AG08396 (cell line): ENCODE results near the gene LEMD3.

Source experiments
- DNase-seq: peaks from one replicate; pipeline ENCODE4 v3.0.0; 2012; ENCODE audit warnings: low spot score, mixed read lengths

Gene LEMD3

DNA sequence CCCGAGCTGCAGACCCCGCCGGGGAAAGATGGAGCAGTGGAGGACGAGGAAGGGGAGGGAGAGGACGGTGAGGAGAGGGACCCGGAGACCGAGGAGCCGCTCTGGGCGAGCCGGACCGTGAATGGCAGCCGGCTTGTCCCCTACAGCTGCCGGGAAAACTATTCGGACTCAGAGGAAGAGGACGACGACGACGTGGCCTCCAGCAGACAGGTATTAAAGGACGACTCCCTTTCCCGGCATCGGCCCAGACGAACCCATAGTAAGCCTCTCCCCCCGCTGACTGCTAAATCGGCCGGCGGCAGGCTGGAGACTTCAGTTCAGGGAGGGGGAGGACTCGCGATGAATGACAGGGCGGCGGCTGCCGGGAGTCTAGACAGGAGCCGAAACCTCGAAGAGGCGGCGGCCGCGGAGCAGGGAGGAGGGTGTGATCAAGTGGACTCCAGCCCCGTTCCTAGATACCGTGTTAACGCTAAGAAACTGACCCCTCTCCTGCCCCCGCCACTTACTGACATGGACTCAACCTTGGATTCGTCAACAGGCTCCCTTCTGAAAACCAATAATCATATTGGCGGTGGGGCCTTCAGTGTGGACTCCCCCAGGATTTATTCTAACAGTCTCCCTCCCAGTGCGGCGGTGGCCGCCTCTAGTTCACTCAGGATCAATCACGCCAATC lies 962 bp downstream of the LEMD3 start:
- DNase-seq = peak; percentile 77

DNA sequence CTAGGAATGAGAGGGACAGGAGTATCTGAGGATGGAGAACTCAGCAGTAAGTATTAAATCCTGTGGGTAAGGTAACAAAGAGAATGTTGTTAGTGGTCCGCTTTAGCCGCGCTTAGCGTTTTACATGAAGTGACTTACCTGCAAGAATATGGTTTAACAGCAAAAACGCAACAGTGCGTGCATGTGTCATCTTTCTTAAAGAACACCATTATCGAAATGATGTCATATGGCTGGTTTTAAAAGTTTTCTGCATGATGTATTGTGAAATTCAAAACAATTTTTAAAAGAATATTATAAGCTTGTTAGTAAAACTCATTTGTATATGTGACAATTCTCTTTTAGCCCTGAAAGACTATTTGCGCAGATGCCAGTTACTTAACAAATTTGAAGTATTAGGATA lies 1.7 kb downstream of the LEMD3 start:
- no peak for DNase-seq

DNA sequence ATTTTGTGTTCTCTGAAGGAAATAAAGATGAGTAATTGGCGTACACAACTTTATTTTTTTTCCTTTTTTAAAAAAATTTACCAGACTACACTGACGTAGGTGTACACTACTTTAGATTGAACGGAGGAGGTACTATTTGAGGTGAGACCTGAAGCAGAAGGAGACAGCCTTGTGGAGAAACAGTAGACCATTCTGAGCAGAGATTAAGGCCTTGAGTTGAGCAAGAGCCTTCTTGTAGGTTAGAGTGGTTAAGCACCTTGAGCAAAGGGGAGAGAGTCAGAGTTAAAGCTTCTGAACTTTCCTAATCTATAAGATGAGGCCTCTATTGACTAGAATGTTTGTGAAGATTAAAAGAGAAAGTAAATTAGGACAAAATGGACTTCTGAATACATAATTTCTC lies 2.5 kb downstream of the LEMD3 start:
- DNase-seq = no peak

GRCh38 chr12:65175385-65175784 lies 6.0 kb downstream of the LEMD3 start:
- no peak for DNase-seq

GRCh38 chr12:65182012-65182739 lies 12.8 kb downstream of the LEMD3 start:
- no peak for DNase-seq

GRCh38 chr12:65184176-65184857 lies 14.9 kb downstream of the LEMD3 start:
- no peak for DNase-seq

DNA sequence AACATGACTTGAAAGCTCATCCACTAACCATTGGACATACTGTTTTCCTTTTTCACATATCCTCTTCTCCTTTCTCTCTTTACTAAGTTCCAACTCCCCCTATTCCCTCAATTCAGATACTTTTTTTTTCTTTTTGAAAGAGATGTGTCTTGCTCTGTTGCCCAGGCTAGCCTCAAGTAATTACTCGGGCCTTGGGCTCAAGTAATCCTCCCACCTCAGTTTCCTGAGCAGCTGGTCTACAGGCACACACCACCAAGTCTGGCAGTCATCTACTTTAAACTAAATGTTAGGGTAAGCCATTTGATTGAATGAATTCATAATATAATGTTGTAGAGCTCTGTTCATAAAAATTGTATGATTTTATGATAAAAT lies 15.5 kb downstream of the LEMD3 start:
- DNase-seq = no peak

- no peak for DNase-seq
Measured at GRCh38 chr12:65187665-65188064, 18.3 kb downstream of the LEMD3 start.

GRCh38 chr12:65188179-65188701 lies 18.9 kb downstream of the LEMD3 start:
- DNase-seq = no peak

GRCh38 chr12:65189028-65189718 lies 19.8 kb downstream of the LEMD3 start:
- DNase-seq = no peak

- DNase-seq = no peak
Measured at GRCh38 chr12:65192963-65193516, 23.7 kb downstream of the LEMD3 start.

GRCh38 chr12:65194949-65195348 lies 25.6 kb downstream of the LEMD3 start:
- DNase-seq = no peak

DNA sequence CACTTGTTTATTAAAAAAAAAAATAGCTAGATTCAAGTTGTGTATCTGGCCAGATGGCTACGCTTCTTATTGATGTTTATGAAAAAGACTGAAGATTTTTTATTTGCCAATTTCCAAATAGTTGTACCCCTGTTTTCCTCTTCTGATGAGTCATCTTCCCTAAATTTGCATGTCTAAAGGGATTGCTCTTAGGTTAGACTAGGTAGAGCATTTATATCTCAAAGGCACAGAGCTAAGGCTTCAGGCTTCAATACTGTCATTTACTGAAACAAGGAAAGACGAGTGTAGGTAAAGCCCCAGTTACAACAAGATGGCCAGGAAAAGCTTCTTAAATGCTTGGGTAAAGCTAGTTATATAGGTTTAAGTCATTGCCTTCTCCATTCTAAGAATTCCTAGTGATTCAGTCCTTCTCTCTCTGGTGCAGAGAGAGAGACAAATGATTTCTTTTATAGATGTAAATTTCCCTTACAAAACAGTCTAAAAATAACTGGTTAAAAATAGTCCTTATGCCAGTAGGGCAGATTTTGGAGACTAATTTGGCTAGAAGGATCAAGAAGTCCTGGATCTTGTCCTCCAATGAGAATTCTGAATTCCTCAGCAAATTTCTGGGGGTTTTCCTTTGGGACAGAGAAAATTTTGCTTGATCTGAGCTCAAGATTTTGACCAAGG lies 26.1 kb downstream of the LEMD3 start:
- no peak for DNase-seq

DNA sequence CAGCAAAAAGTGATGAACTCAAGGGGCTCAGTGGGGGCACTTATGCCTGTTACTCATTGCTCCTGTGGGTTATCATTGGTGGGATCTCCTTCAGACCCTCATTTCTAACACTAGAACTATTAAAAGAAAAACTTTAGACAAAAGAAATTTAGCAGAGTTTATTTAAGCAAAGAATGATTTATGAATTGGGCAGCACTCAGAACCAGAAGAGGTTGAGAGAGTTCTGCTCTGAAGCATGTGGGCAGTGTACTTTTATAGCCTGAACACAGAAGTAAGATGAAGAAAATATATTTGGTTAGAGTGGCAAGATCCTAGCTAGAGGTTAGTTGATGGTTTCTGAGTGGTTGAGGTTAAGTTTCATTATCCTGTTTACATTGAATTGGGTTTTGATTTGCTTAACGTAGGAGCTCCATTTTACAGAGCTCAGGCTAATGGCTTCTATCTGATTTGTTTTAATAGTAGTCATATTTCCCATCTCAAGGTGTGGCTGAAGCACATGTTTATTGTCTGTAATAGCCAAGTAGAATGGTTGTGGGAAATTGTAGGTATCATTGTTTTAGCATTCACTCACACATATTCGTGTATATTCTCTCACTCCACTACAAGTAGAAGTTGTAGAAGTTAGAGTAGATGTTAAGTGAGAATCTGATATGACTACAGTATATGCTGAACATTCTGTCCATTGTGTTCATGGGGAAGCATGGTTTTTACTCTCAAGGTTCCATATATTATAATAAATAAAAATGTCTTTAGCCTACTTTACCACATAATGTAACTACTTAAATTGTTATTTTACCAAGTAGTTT lies 27.6 kb downstream of the LEMD3 start:
- no peak for DNase-seq

DNA sequence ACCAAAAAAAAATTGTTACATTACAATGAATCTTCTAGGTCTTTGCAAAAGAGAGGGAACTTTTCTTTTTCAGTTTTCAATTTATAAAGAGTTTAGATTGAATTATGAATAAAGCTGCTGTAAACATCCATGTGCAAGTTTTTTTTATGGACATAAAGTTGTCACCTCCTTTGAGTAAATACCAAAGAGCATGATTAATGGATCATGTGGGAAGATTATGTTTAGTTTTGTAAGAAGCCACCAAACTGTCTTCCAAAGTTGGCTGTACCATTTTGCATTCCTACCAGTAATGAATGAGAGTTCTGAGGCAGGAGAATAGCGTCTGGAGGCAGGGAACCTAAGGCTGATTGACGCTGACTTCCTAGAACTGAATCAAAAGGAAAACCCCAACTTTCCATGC lies 30.2 kb downstream of the LEMD3 start:
- DNase-seq = no peak

GRCh38 chr12:65200007-65200665 lies 30.8 kb downstream of the LEMD3 start:
- no peak for DNase-seq

DNA sequence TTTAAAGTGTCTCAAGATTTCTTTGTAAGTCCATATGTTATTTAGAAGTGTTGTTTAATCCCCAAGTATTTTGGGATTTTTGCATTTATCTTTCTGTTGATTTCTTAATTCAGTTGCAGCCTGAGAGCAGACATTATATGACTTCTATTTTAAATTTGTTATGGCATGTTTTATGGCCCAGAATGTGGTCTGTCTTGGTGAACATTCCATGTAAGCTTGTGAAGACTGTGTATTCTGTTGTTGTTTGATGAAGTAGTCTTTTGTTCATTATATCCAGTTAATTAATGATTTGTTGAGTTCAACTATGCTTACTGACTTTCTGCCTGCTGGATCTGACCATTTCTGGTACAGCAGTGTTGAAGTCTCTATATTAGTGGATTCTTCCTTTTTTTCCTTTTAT lies 34.0 kb downstream of the LEMD3 start:
- no peak for DNase-seq

- DNase-seq = no peak
Measured at GRCh38 chr12:65204886-65205525, 35.6 kb downstream of the LEMD3 start.

DNA sequence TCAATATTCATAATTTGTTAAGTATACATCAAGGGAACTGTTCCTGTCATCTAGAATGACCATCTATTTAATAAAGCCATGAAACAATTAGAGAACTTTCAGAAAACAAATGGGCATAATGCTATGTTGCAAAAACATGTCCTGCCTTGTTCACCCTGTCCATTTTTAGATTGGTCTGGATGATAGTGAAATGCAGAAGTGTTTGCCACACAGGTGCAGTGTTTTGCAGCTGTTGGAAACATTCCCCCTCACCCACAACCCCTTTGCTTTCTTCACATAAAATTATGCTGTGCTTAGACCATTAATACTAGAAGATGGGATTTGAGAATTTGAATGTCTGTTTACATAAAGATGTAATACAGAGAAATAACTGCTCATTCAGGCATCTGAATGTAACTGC lies 36.5 kb downstream of the LEMD3 start:
- DNase-seq = no peak

DNA sequence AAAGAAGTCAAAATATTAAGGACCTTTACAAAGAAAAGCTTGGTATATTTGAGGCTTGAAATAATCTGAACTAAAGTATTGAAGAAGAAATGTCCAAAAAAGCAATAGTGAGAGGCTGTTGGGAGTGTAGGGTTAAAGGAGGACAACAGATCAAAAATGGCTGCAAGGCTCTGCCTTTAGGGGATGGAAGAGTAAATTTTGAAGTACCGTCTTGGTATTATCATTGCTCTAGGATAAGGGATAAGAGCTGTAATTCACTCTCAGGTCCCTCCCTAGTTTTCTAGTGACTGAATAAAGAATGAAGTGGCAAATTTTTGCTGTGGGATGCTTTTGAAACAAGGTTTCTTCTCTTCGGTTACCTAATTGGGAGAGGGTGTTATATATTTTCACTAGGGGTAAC lies 38.7 kb downstream of the LEMD3 start:
- DNase-seq = no peak
